Mucosa of descending colon (tissue), 3 donors: ENCODE measurements around the gene DCAF15. TPM values are rescaled to one million over a fixed set of nuclear protein-coding genes. Genes with fewer than 3 reads are reported as not detected.

Experiments
- ATAC-seq: fragments of 200-7000 bp; cut with Tn5 transposase; one replicate; pipeline ENCODE4 v1.9.1; 2020; ENCODE audit warnings: mild to moderate bottlenecking, moderate library complexity
- DNase-seq, 3 donors: peaks; one replicate each; pipeline ENCODE4 v3.0.0-alpha.2; 2020
- H3K36me3 ChIP-seq: fragments of 200-600 bp; one replicate; pipeline ENCODE4 v1.8.0; 2021; ENCODE audit warnings: low read depth, mild to moderate bottlenecking
- H3K4me1 ChIP-seq: fragments of 200-600 bp; one replicate; pipeline ENCODE4 v1.8.0; 2021; ENCODE audit warnings: low read depth, mild to moderate bottlenecking
- H3K4me3 ChIP-seq: fragments of 200-600 bp; one replicate; pipeline ENCODE4 v1.8.0; 2021; ENCODE audit warnings: mild to moderate bottlenecking
- H3K9me3 ChIP-seq: fragments of 200-600 bp; one replicate; pipeline ENCODE4 v1.8.0; 2021; ENCODE audit warnings: mild to moderate bottlenecking
- intact Hi-C, 2 donors: fragments of 100-400 bp; cut with DNase I in 1 of 2; cut with micrococcal nuclease in 1 of 2; formaldehyde crosslinking; loops; one replicate each; pipeline versions ENCODE4 v1.11.0 to v1.11.1; 2022; cut with DNase I, micrococcal nuclease
- total RNA-seq, 3 donors: library from RNA; stranded (reverse); fragmentation: NEBNext Ultra II Directional in 2 of 3; extraction: Animal tissue kit (Norgen Biotek cat#: 25700) in 2 of 3; gene quantifications; one replicate each; pipeline versions ENCODE4 v1.2.1 to v1.2.4, GENCODE V29; 2021 to 2023
- TF ChIP-seq, protein P1 (sequence below): fragments of 200-600 bp; IDR thresholded peaks from one replicate; pipeline ENCODE4 v1.8.0; 2022; ENCODE audit warnings: antibody characterized with exemption, mild to moderate bottlenecking
- donor health status: DM: no; HTN: no; CAD: no; lungs with moderate emphysema.
- donor health status: DM: no; HTN: no; CAD: no.
- donor health status: DM: no; HTN: yes; CAD: no.

DCAF15 gene
- total RNA-seq, 3 donors from 2014 or later = 26.4 to 35.2 (median 34.7) TPM

DNA sequence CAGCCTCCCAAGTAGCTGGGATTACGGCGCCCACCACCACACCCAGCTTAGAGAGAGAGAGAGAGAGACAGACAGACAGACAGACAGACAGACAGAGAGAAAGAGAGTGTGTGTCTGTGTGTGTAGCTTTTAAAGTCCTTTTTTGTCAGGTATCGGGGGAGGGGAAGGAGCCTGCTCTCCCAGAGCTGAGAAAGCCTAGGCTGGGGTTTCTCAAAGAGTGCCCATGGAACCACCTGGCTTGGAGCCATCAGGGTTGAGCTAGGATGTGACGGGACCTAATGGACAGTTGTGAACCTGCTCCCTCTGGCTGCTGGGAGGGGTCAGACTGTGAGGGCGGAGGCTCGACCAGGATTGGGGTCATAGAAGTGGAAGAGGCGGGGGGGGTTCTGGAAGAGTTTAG, 37.2 kb downstream of the DCAF15 start:
- DNase-seq = no peak
- H3K4me1 ChIP-seq = peaks cover 2% of the 10 kb centered on the region
- no peak overlapping the region for H3K4me3 ChIP-seq
- H3K9me3 ChIP-seq = no peaks in the 10 kb centered on the region
- no peak for ATAC-seq
- TF ChIP-seq, protein P1, sequence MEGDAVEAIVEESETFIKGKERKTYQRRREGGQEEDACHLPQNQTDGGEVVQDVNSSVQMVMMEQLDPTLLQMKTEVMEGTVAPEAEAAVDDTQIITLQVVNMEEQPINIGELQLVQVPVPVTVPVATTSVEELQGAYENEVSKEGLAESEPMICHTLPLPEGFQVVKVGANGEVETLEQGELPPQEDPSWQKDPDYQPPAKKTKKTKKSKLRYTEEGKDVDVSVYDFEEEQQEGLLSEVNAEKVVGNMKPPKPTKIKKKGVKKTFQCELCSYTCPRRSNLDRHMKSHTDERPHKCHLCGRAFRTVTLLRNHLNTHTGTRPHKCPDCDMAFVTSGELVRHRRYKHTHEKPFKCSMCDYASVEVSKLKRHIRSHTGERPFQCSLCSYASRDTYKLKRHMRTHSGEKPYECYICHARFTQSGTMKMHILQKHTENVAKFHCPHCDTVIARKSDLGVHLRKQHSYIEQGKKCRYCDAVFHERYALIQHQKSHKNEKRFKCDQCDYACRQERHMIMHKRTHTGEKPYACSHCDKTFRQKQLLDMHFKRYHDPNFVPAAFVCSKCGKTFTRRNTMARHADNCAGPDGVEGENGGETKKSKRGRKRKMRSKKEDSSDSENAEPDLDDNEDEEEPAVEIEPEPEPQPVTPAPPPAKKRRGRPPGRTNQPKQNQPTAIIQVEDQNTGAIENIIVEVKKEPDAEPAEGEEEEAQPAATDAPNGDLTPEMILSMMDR = no peak
- intact Hi-C loops = no loop called here
- no peaks in the 10 kb centered on the region for H3K36me3 ChIP-seq

DNA sequence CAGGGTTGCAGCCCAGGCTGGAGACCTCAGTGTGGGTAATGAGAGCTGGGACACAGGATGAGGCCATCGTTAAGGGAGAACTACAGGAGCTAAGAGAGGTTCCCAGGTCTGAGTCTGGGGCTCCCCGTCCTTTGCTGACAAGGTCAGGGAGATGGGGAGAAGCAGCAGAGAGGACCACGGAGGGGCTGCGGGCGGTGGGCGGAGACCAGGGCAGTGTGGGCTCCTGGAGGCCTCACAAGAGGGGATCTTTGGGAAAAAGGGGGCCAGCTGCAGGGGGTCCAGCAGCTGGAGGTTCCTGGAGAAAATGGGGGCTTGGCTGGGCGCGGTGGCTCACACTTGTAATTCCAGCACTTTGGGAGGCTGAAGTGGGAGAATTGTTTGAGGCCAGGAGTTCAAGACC, 37.8 kb downstream of the DCAF15 start:
- DNase-seq (no peak), ATAC-seq (no peak)
- intact Hi-C loops = no loop called here
- no peaks in the 10 kb centered on the region for H3K9me3 ChIP-seq
- TF ChIP-seq, protein P1 = no peak
- H3K4me3 ChIP-seq = no peak overlapping the region
- no peaks in the 10 kb centered on the region for H3K36me3 ChIP-seq
- peaks cover 3% of the 10 kb centered on the region for H3K4me1 ChIP-seq

DNA sequence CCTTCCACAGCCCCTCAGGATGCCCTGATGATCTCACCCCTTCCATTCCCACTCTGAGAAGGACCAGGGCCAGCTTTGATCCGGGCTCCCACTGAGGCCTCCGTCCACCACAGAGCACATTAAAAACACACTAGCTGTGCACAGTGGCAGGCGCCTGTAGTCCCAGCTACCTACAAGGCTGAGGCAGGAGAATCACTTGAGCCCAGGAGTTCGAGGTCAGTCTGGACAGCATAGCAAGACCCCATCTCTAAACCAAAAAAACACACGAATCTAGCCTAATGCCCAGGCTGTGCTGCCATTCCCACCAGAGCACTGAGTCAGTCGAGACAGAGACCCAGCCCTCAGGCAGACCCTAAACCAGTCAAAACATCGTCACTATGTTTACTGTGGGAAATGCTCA, 39.7 kb downstream of the DCAF15 start:
- intact Hi-C loops = no loop called here
- no peak overlapping the region for H3K4me3 ChIP-seq
- TF ChIP-seq, protein P1 = no peak
- no peaks in the 10 kb centered on the region for H3K9me3 ChIP-seq
- H3K36me3 ChIP-seq = no peaks in the 10 kb centered on the region
- H3K4me1 ChIP-seq = peaks cover 10% of the 10 kb centered on the region
- DNase-seq (no peak), ATAC-seq (no peak)

DNA sequence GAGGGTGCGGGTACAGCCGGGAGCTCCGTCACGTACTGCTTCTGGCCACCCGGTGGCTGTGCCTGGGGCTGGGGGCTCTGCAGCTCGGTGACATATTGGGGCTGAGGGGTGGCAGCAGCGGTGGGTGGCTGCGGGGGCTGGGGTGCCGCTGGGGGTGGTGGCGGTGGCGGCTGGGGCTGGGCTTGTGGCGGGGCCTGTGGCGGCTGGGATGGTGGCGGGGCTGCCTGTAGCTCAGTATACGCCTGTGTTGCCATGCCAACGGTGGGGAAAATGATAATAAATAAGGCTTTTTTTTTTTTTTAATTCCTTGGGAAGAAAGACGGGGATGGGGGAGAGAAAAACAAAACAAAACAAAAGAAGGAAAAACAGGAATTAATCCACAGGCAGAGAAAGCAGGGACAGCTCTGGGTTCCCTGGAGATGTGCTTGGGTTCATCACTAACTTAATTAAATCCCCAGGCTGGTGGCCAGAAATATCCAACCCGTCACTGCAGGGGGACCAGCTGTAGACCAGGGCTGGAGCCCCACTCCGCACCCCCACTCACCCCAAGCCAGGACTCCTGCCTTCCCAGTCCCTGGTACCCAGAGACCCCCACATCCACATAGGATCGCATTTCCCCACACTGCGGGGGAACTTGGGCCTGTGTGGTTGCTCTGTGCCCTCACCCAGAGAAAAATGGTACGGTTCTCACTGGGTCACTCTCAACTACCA, 41.4 kb downstream of the DCAF15 start:
- DNase-seq (no peak), ATAC-seq (no peak)
- Histone ChIP-seq H3K4me3 (no peak overlapping the region), H3K4me1 (peaks cover 10% of the 10 kb centered on the region), H3K36me3 (no peaks in the 10 kb centered on the region), H3K9me3 (no peaks in the 10 kb centered on the region)
- intact Hi-C loops = no loop called here
- TF ChIP-seq, protein P1 = no peak

DNA sequence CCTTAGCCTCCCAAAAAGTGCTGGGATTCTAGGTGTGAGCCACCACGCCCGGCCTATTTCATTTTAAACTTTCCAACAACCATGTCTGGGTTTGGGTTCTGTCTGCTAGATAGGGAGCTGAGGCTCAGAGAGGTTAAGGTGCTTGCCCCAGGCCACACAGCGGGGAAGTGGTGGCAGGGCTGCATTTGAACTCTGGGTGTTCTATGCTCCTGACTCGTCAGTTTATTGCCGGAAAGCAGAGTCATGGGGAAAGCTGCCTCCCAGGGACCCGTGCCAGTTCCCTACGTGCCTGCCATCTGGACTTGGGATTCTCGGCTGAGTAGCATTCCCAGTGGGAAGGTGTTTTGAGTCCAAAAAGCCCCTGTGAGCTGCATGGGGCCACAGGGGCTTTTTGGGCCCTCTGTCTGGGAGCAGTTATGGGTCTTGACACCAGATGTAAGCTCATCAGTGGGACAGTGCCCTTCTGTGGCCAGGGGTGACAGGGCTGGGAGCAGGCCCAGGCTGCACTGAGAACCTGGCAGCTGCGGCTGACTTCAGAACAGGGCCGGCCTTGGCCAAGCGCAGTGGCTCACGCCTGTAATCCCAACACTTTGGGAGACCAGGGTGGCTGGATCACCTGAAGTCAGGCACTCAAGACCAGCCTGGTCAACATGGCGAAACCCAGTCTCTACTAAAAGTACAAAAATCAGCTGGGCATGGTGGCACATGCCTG, 42.9 kb downstream of the DCAF15 start:
- no peak overlapping the region for H3K4me3 ChIP-seq
- intact Hi-C loops = no loop called here
- H3K9me3 ChIP-seq = no peaks in the 10 kb centered on the region
- H3K4me1 ChIP-seq = peaks cover 10% of the 10 kb centered on the region
- no peak for DNase-seq
- ATAC-seq = peak; percentile 27
- no peaks in the 10 kb centered on the region for H3K36me3 ChIP-seq
- TF ChIP-seq, protein P1 = no peak
